Upper lobe of right lung (tissue), 1 donor: Measurements from ENCODE around the gene GRAMD1B. TPM values are rescaled to one million over a fixed set of nuclear protein-coding genes. Genes with fewer than 3 reads are reported as not detected.

Source experiments
- ATAC-seq: fragments of 200-7000 bp; cut with Tn5 transposase; one replicate; pipeline ENCODE4 v1.9.1; 2020; ENCODE audit warnings: mild to moderate bottlenecking, moderate library complexity
- DNase-seq: peaks from one replicate; pipeline ENCODE4 v3.0.0-alpha.2; 2020
- H3K27ac ChIP-seq: fragments of 200-600 bp; one replicate; pipeline ENCODE4 v1.8.0; 2022
- H3K27me3 ChIP-seq: fragments of 200-600 bp; one replicate; pipeline ENCODE4 v1.8.0; 2022; ENCODE audit warnings: mild to moderate bottlenecking
- H3K36me3 ChIP-seq: fragments of 200-600 bp; one replicate; pipeline ENCODE4 v1.8.0; 2022
- H3K4me1 ChIP-seq: fragments of 200-600 bp; one replicate; pipeline ENCODE4 v1.8.0; 2022
- H3K4me3 ChIP-seq: fragments of 200-600 bp; one replicate; pipeline ENCODE4 v1.8.0; 2022; ENCODE audit warnings: mild to moderate bottlenecking
- H3K9me3 ChIP-seq: fragments of 200-600 bp; one replicate; pipeline ENCODE4 v1.8.0; 2022
- CTCF ChIP-seq: fragments of 200-600 bp; IDR thresholded peaks from one replicate; pipeline ENCODE4 v1.8.0; 2022; ENCODE audit warnings: antibody characterized with exemption
- intact Hi-C: fragments of 100-400 bp; cut with DNase I; formaldehyde crosslinking; loops from one replicate; pipeline ENCODE4 v1.11.0; 2022
- total RNA-seq: library from RNA; stranded (reverse); fragmentation: NEBNext Ultra II Directional; extraction: Animal tissue kit (Norgen Biotek cat#: 25700); gene quantifications from one replicate; pipeline ENCODE4 v1.2.1, GENCODE V29; 2021
- donor health status: DM: no; HTN: yes; CAD: no; lungs with severe emphysema.

The GRAMD1B gene
- total RNA-seq, 1 donor from 2014 or later: 4.8 TPM

- Histone ChIP-seq H3K27ac (no peak overlapping the region), H3K9me3 (no peaks in the 10 kb centered on the region), H3K36me3 (no peaks in the 10 kb centered on the region), H3K4me3 (no peak overlapping the region), H3K4me1 (no peaks in the 10 kb centered on the region), H3K27me3 (no peaks in the 10 kb centered on the region)
- ATAC-seq: no peak
- no peak for DNase-seq
- intact Hi-C loops: no loop called here
- no peak for TF ChIP-seq CTCF
Measured at GRCh38 chr11:123484448-123484847, 54.4 kb downstream of the GRAMD1B start.

GRCh38 chr11:123487157-123487744 is 57.2 kb downstream of the GRAMD1B start:
- no peaks in the 10 kb centered on the region for H3K4me1 ChIP-seq
- DNase-seq: no peak
- H3K9me3 ChIP-seq: no peaks in the 10 kb centered on the region
- no peaks in the 10 kb centered on the region for H3K36me3 ChIP-seq
- ATAC-seq: no peak
- intact Hi-C loops: no loop called here
- no peak overlapping the region for H3K27ac ChIP-seq
- H3K4me3 ChIP-seq: no peak overlapping the region
- no peaks in the 10 kb centered on the region for H3K27me3 ChIP-seq
- no peak for TF ChIP-seq CTCF

GRCh38 chr11:123490527-123490926 is 60.5 kb downstream of the GRAMD1B start:
- intact Hi-C loops: no loop called here
- no peaks in the 10 kb centered on the region for H3K36me3 ChIP-seq
- no peaks in the 10 kb centered on the region for H3K4me1 ChIP-seq
- H3K27me3 ChIP-seq: no peaks in the 10 kb centered on the region
- H3K9me3 ChIP-seq: no peaks in the 10 kb centered on the region
- no peak for TF ChIP-seq CTCF
- no peak overlapping the region for H3K4me3 ChIP-seq
- DNase-seq (no peak), ATAC-seq (no peak)
- H3K27ac ChIP-seq: no peak overlapping the region

- intact Hi-C loops: no loop called here
- TF ChIP-seq CTCF: no peak
- no peaks in the 10 kb centered on the region for H3K27me3 ChIP-seq
- H3K4me3 ChIP-seq: no peak overlapping the region
- H3K36me3 ChIP-seq: no peaks in the 10 kb centered on the region
- no peaks in the 10 kb centered on the region for H3K9me3 ChIP-seq
- H3K27ac ChIP-seq: no peak overlapping the region
- no peaks in the 10 kb centered on the region for H3K4me1 ChIP-seq
- ATAC-seq (no peak), DNase-seq (no peak)
Measured at GRCh38 chr11:123491241-123491640, 61.2 kb downstream of the GRAMD1B start.

GRCh38 chr11:123493349-123494063 is 63.4 kb downstream of the GRAMD1B start:
- Histone ChIP-seq H3K4me3 (no peak overlapping the region), H3K27ac (no peak overlapping the region), H3K4me1 (no peaks in the 10 kb centered on the region), H3K27me3 (no peaks in the 10 kb centered on the region), H3K9me3 (no peaks in the 10 kb centered on the region), H3K36me3 (no peaks in the 10 kb centered on the region)
- no peak for TF ChIP-seq CTCF
- intact Hi-C loops: no loop called here
- DNase-seq (no peak), ATAC-seq (no peak)
